ENCODE results near the gene PRKAR1B.

Gene PRKAR1B

GRCh38 chr7:518630-519483 lies 208.2 kb downstream of the PRKAR1B start:
- no peak for DNase-seq (ENCODE audit: low read depth)

- no peak for DNase-seq (ENCODE audit: low read depth)
These were observed 209.1 kb downstream of the PRKAR1B start for GRCh38 chr7:517774-518629.

GRCh38 chr7:516606-517456 lies 210.2 kb downstream of the PRKAR1B start:
- no peak for DNase-seq (ENCODE audit: low read depth)

- DNase-seq (ENCODE audit: low read depth), result no peak
These were observed 210.9 kb downstream of the PRKAR1B start for GRCh38 chr7:516216-516605.

GRCh38 chr7:515628-516027 lies 211.5 kb downstream of the PRKAR1B start:
- DNase-seq (ENCODE audit: low read depth), result no peak

- DNase-seq (ENCODE audit: low read depth), result no peak
These were observed 212.2 kb downstream of the PRKAR1B start for GRCh38 chr7:514651-515598.

GRCh38 chr7:514242-514641 lies 212.8 kb downstream of the PRKAR1B start:
- no peak for DNase-seq (ENCODE audit: low read depth)

- no peak for DNase-seq (ENCODE audit: low read depth)
These were observed 213.4 kb downstream of the PRKAR1B start for GRCh38 chr7:513521-514166.

GRCh38 chr7:512541-513311 lies 214.4 kb downstream of the PRKAR1B start:
- no peak for DNase-seq (ENCODE audit: low read depth)

GRCh38 chr7:512146-512510 lies 215.0 kb downstream of the PRKAR1B start:
- no peak for DNase-seq (ENCODE audit: low read depth)

GRCh38 chr7:511476-512145 lies 215.5 kb downstream of the PRKAR1B start:
- no peak for DNase-seq (ENCODE audit: low read depth)

- no peak for DNase-seq (ENCODE audit: low read depth)
These were observed 216.2 kb downstream of the PRKAR1B start for GRCh38 chr7:510782-511281.

GRCh38 chr7:510131-510481 lies 217.0 kb downstream of the PRKAR1B start:
- no peak for DNase-seq (ENCODE audit: low read depth)

- DNase-seq (ENCODE audit: low read depth), result no peak
These were observed 217.5 kb downstream of the PRKAR1B start for GRCh38 chr7:509426-510130.

GRCh38 chr7:508461-509170 lies 218.5 kb downstream of the PRKAR1B start:
- DNase-seq (ENCODE audit: low read depth), result no peak

- no peak for DNase-seq (ENCODE audit: low read depth)
These were observed 219.3 kb downstream of the PRKAR1B start for GRCh38 chr7:507623-508300.

GRCh38 chr7:506921-507622 lies 220.0 kb downstream of the PRKAR1B start:
- no peak for DNase-seq (ENCODE audit: low read depth)

All from activated T-helper 1 cell treated with Interleukin-2 at 50 U/mL for 16 hours (primary cell).